GM19324 (cell line): Measurements from ENCODE around the gene DIAPH2.

Experiments used
- ATAC-seq: cut with Tn5 transposase; IDR thresholded peaks from one replicate; pipeline ENCODE4 v1.9.1; 2021; ENCODE audit warnings: mild to moderate bottlenecking, moderate library complexity; ENCODE audit not compliant: unreplicated experiment, low FRiP score

DIAPH2 gene

DNA sequence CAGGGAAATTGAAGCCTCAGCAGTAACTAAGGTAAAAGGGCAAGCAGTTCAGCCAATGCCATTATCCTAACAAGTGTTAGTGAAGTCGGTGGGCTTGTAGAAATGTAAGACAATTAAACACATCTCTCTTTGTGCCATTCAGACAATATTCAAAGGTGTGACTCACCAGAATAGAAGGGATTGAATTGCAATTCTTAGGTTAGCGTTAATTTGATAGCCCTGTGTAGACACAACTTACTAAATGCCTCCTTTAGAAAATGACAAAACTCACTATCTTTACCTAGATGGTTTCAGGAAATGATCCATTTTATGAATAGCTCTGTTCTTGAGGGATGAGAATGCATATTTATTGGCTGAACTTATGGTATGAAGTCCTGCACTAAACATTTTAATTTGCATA, 234.2 kb downstream of the DIAPH2 start:
- no peak for ATAC-seq

GRCh38 chrX:96919672-96920071, 235.0 kb downstream of the DIAPH2 start:
- ATAC-seq, result no peak

DNA sequence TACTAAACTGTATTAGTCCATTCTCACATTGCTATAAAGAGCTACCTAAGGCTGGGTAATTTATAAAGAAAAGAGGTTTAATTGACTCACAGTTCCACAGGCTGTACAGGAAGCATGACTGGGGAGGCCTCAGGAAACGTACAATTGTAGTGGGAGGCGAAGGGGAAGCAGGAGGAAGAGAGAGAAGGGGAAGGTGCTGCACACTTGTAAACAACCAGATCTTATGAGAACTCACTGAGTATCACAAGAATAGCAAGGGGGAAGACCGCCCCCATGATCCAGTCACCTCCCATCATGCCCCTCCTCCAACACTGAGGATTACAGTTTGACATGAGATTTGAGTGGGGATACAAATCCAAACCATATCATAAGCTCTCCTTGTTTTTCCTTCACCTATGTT, 239.9 kb downstream of the DIAPH2 start:
- no peak for ATAC-seq

GRCh38 chrX:96929036-96929435, 244.4 kb downstream of the DIAPH2 start:
- ATAC-seq, result no peak

- ATAC-seq, result no peak
Measured at GRCh38 chrX:96957718-96958117, 273.1 kb downstream of the DIAPH2 start.

DNA sequence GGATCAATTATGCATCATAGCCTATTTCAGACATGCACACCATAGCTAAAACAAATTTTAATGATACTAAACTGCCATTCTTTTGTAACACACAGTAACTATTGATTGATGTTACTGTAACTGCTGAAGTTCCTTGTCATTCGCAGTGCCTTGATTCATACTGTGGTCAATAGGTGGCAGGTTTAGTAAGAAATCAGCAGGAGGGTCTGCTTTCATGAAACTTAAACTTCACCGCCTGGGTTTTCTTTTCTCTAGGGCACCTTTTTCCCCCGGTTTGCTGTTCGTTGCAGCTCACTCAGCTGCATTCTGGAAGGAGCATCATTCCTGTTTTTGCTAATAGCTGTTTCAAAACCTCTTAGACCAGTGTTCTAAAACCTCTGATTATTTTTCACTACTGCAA, 287.2 kb downstream of the DIAPH2 start:
- no peak for ATAC-seq

DNA sequence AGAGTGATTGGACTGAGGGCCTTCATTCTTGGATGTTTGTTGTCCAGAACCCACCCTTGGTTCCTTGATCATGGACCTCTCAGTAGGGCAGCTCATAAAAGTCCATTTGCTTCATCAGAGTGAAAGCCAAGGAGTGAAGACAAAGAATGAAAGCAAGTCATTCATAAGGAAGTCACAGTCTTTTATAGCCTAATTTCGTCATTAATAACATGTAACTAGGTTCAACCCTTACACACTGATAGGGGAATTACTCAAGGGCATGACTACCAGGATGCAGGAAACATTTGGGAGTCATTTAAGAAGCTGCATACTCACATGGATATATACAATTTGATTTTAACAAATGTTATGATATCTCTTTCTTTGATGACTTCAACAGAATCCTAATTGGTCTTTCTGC, 294.3 kb downstream of the DIAPH2 start:
- no peak for ATAC-seq

GRCh38 chrX:96979766-96980165, 295.1 kb downstream of the DIAPH2 start:
- ATAC-seq, result no peak

GRCh38 chrX:96982161-96982560, 297.5 kb downstream of the DIAPH2 start:
- ATAC-seq, result no peak

DNA sequence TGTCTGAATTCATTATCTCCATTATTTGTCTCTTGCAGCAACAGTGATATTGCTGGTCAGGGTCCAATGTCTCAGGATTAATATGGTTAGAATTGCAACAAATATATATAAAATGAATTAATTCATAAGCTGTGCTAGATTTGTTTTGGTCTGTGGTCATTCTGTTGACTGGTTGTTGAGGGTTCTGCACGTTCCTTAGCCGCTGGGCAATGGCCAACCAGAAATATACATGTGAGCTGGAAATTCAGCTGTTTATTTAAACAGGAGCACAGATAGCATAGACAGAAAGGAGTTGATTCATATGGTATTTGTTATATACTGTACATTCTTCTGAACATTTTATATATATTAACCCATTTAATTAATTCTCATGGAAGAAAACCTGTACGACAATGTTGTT, 299.9 kb downstream of the DIAPH2 start:
- ATAC-seq, result no peak

- ATAC-seq, result no peak
Measured at GRCh38 chrX:96985046-96985445, 300.4 kb downstream of the DIAPH2 start.

- no peak for ATAC-seq
Measured at GRCh38 chrX:96987228-96987627, 302.6 kb downstream of the DIAPH2 start.

DNA sequence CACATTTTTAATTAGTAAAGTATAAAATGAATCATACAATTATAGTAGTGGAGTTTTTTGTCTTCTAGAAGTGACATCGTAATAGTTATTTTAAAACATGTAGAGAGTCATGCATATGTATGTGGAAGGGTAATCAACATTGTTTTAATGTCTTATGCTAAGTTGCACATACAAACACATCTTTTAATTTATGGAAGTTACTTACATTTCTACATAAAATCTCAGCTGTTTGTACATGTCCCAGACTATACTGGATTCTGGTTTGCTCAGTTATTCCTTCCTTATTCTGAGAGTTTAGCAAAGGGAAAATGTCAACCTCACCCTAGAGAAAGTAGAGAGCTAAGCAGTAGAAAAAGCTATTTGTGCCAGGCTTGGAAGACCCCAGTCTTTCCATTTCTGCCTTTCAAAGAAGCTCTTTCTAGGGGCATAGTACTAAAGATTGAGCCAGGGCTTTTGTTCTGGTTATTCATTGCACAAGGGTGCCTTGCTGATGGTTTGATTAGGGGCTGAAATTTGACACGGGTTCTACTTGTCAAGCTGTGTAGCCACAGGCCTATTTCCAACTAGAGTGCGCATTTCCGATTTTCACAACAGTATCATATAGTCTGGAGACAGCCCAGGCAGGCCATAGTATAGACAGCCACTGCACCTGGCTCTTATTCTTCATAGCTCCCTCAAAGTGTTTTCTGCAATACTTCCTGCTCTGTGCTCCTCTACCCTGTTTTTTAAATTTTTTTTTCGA, 305.4 kb downstream of the DIAPH2 start:
- ATAC-seq, result no peak

DNA sequence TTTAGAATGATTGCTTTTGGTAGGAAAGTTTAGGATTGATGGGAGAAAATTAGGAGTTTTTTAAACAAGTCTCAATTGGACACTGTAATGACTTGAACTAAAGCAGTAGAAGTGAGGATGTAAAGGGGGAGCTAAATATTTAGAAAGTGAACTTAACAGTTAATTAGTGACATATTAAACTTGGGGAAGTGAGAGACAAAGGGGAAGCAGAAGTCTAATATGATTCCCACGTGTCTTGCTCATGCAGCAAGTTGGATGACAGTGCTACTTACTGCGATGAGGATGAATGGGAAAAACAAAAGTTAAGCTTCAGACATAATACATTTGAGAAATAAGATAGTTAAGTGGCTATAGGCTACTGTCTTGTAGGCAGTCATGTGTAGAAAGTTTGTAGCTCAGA, 309.5 kb downstream of the DIAPH2 start:
- ATAC-seq, result no peak

- no peak for ATAC-seq
Measured at GRCh38 chrX:96997196-96997595, 312.6 kb downstream of the DIAPH2 start.

DNA sequence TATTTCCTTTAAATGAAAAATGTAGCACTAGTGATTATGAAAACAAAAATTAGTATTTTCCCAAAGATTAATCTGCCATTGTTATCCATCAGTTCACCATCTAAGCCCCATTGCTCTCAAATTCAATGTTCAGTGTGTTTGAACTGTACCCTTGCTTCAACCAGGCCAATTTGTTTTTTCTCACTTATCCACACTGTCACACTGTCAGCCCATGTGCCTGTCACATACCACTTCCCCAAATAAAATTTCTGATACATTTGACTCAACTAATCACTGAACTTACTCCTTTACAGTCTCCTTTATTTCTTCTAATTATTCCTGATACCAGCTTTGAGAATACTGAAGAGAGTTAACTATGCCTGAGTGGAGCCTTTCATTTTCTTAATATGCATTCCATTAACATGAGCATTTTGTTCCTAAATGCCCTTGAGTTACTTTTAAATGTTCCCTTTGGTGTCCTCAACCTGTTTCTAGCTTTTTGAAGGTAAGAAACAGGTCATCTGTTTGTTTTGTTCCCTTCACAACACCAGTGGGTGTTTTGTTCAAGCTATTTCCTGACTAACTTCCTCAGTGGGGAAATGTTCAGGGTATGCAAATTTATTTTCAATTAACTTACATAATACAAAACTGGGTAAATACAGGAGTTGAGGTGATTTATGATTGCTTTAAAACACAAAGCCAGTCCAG, 316.2 kb downstream of the DIAPH2 start:
- no peak for ATAC-seq

DNA sequence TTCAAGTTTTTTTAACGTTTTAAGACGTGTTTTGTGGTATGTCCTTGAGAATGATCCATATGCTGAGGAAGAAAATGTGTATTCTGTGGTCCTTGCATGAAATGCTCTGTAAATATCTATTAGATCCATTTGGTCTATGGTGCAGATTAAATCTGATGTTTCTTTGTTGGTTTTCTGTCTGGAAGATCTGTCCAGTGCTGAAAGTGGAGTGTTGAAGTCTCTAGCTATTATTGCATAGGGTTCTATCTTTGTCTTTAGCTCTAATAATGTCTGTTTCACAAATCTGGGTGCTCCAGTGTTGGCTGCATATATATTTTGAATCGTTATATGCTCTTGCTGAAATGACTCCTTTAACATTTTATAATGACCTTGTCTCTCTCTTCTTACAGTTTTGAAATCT, 321.5 kb downstream of the DIAPH2 start:
- ATAC-seq, result no peak

DNA sequence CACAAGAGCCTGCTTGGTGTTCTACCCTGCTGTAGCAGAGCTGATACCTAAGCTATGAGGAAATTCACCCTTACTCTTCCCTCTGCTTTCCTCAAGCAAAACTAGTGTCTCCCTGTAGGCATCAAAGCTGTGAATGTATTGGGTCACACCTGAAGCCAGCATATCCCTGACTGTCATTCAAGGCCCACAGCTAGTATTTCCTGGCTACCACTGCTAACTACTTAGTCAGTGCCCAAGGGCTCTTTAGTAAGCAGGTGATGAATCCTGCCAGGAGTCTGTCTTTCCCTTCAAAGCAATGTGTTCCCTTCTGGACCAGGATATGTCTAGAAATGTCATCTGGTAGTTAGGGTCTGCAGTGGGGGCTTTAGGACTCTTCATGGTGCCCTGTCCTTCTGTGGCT, 324.7 kb downstream of the DIAPH2 start:
- no peak for ATAC-seq

- ATAC-seq, result no peak
Measured at GRCh38 chrX:97011540-97011939, 326.9 kb downstream of the DIAPH2 start.

DNA sequence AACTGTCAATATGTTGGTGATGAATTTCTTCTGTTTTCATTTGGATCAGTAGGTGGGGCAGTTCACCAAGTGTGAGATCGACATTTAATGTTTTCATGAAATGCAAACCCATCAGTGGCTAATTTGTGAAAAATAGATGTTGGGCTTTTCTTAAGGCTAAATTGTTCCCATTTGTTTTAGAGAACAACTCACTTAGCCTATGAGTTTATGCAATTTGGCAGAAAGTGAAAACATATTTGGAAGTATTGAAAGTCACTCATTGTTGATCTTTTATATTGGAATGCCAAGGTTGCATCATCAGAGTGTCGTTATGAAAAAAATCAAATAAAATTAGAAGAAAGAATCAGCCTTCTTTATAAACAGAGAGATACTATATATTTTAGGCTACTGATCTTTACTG, 331.5 kb downstream of the DIAPH2 start:
- no peak for ATAC-seq

GRCh38 chrX:97021680-97022079, 337.0 kb downstream of the DIAPH2 start:
- ATAC-seq, result no peak

DNA sequence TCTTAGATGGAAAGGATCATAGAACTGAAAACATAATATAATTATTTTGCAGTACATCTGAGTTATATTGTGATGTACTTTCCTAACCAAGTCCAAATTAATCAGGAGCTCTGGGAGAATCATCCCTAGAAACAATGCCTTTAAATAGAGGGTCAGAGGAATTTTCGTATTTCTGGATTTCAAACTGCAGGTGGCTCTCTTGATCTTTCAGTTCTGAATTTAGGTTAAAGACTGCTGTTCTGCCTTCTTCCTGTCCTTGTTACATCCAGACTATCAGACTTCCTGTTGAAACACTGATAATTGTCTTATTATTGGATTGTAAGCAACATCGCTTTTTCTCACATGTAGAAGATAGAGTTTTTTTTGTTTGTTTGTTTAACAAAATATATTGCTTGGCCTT, 341.8 kb downstream of the DIAPH2 start:
- ATAC-seq, result no peak
